ENCODE results near the gene TMCC1. TPM values are rescaled to one million over a fixed set of nuclear protein-coding genes. Genes with fewer than 3 reads are reported as not detected.

TMCC1 gene
- total and polyA plus RNA-seq, 10 of the 15 experiments (the other 5 are each of a cell fraction or from before 2014, with no cell fraction given): 2.3 to 21.1 (median 8.4) TPM

GRCh38 chr3:129890891-129891290 is 2.6 kb downstream of the TMCC1 start:
- Histone ChIP-seq H3K9ac (ENCODE audit: control insufficient read depth, insufficient read depth, low read length) (no peak overlapping the region), H3K9me3 (replicated peaks; ENCODE audit: control insufficient read depth, insufficient read depth, low read length) (no peaks in the 10 kb centered on the region), H3K27me3 (replicated peaks in 1 of 2; ENCODE audit: control insufficient read depth in 2 of 2, insufficient read depth in 2 of 2, low read length in 1 of 2) (no peaks in the 10 kb centered on the region), H3K4me2 (ENCODE audit: control insufficient read depth, insufficient read depth) (peak overlapping the region; percentile 73), H3K4me1 (ENCODE audit: control insufficient read depth, insufficient read depth, low read length) (peaks cover 22% of the 10 kb centered on the region), H3K36me3 (ENCODE audit: control insufficient read depth in 2 of 2, insufficient read depth in 2 of 2, low read length in 1 of 2) (no peaks in the 10 kb centered on the region), H3K27ac (ENCODE audit: control insufficient read depth, insufficient read depth) (no peak overlapping the region), H4K20me1 (ENCODE audit: control insufficient read depth, insufficient read depth) (no peaks in the 10 kb centered on the region), H3K4me3 (no peak overlapping the region), H2AFZ (ENCODE audit: control insufficient read depth, low read depth, low read length) (no peak overlapping the region), H3K79me2 (ENCODE audit: control insufficient read depth, insufficient read depth, low read length) (peaks cover 36% of the 10 kb centered on the region)
- no peak for FAIRE-seq
- intact Hi-C loops (cut with micrococcal nuclease; ENCODE audit: unreplicated experiment) (loop anchor here (5.0 kb wide), 2 partner anchors 64 to 201 kb away; no protein-coding TSS in a partner anchor), in situ Hi-C loops (cut with MboI) (no loop called here)
- WGBS (ENCODE audit: insufficient coverage, insufficient replicate concordance, low lambda C conversion rate, missing lambda C conversion rate): 96% methylated on average over 2 of the region's 2 CpGs
- ATAC-seq: no peak
- TF ChIP-seq MYC (IDR thresholded peaks at IDR 0.05; ENCODE audit: insufficient read depth, insufficient read length, insufficient replicate concordance, low read length, severe bottlenecking) (no peak), SMAD1 (IDR thresholded peaks at IDR 0.05; ENCODE audit: low read depth, partially characterized antibody) (no peak)
- no peak for DNase-seq (ENCODE audit: low read depth, low spot score)
- CTCF ChIA-PET: no interaction called here
- RAD21 ChIA-PET (ENCODE audit: unreplicated experiment): interaction anchor here (1.5 kb wide), 1 partner anchor 60 kb away, joined by 3 read pairs; no protein-coding TSS in a partner anchor
- no TSS peak for BruUV-seq (replicated peaks)
- SMC1A ChIA-PET (ENCODE audit: uncharacterized antibody, unreplicated experiment): interaction anchor here (2.2 to 4.3 kb wide), 2 partner anchors 12 to 32 kb away, joined by 5 to 24 read pairs; no protein-coding TSS in a partner anchor
- POLR2A ChIA-PET: no interaction called here

DNA sequence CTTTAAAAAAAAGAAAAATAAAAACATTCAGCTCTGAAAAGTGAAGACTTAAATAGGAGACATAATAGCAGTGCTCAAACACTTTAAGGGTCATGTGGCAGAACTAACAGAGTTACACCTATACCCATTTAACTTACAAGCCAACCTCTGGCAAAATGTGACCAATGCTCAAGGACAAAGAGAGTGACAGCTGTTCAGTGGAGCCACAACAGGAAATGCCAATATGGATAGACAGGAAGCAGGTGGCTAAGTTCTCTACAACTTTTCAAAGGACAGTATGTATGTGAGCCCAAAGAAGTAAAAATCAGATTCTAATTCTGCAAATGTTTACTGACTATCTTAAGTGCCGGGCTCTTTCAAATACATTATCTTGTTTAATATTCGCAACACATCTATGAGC is 3.4 kb downstream of the TMCC1 start:
- Histone ChIP-seq H3K27ac (ENCODE audit: control insufficient read depth, insufficient read depth) (peak overlapping the region; percentile 18; the same call in 1 of the 2 replicates), H3K9me3 (replicated peaks; ENCODE audit: control insufficient read depth, insufficient read depth, low read length) (no peaks in the 10 kb centered on the region), H3K79me2 (ENCODE audit: control insufficient read depth, insufficient read depth, low read length) (peaks cover 36% of the 10 kb centered on the region), H4K20me1 (ENCODE audit: control insufficient read depth, insufficient read depth) (no peaks in the 10 kb centered on the region), H3K36me3 (ENCODE audit: control insufficient read depth in 2 of 2, insufficient read depth in 2 of 2, low read length in 1 of 2) (no peaks in the 10 kb centered on the region), H3K4me3 (0 out of 2 replicates have a peak overlapping the region, but pooled peaks have one; percentile 7), H3K4me2 (ENCODE audit: control insufficient read depth, insufficient read depth) (peak overlapping the region; percentile 58), H3K9ac (ENCODE audit: control insufficient read depth, insufficient read depth, low read length) (no peak overlapping the region), H3K4me1 (ENCODE audit: control insufficient read depth, insufficient read depth, low read length) (peaks cover 22% of the 10 kb centered on the region), H3K27me3 (replicated peaks in 1 of 2; ENCODE audit: control insufficient read depth in 2 of 2, insufficient read depth in 2 of 2, low read length in 1 of 2) (no peaks in the 10 kb centered on the region), H2AFZ (ENCODE audit: control insufficient read depth, low read depth, low read length) (no peak overlapping the region)
- 46% methylated on average over 2 of the region's 2 CpGs for WGBS (ENCODE audit: insufficient coverage, insufficient replicate concordance, low lambda C conversion rate, missing lambda C conversion rate)
- POLR2A ChIA-PET: interaction anchor here (0.6 to 0.9 kb wide), 3 partner anchors 37 to 939 kb away, joined by 3 to 5 read pairs (median 3); no protein-coding TSS in a partner anchor
- DNase-seq (ENCODE audit: low read depth, low spot score): peak; percentile 15
- RAD21 ChIA-PET (ENCODE audit: unreplicated experiment): no interaction called here
- intact Hi-C loops (cut with micrococcal nuclease; ENCODE audit: unreplicated experiment) (loop anchor here (5.0 kb wide), 2 partner anchors 63 to 202 kb away; no protein-coding TSS in a partner anchor), in situ Hi-C loops (cut with MboI) (no loop called here)
- BruUV-seq (replicated peaks): no TSS peak
- CTCF ChIA-PET: no interaction called here
- peak; percentile 80 for FAIRE-seq
- SMC1A ChIA-PET (ENCODE audit: uncharacterized antibody, unreplicated experiment): interaction anchor here (1.0 to 4.3 kb wide), 4 partner anchors 11 to 492 kb away, joined by 3 to 24 read pairs (median 6); no protein-coding TSS in a partner anchor
- peak; percentile 7 for ATAC-seq
- TF ChIP-seq, protein P1, sequence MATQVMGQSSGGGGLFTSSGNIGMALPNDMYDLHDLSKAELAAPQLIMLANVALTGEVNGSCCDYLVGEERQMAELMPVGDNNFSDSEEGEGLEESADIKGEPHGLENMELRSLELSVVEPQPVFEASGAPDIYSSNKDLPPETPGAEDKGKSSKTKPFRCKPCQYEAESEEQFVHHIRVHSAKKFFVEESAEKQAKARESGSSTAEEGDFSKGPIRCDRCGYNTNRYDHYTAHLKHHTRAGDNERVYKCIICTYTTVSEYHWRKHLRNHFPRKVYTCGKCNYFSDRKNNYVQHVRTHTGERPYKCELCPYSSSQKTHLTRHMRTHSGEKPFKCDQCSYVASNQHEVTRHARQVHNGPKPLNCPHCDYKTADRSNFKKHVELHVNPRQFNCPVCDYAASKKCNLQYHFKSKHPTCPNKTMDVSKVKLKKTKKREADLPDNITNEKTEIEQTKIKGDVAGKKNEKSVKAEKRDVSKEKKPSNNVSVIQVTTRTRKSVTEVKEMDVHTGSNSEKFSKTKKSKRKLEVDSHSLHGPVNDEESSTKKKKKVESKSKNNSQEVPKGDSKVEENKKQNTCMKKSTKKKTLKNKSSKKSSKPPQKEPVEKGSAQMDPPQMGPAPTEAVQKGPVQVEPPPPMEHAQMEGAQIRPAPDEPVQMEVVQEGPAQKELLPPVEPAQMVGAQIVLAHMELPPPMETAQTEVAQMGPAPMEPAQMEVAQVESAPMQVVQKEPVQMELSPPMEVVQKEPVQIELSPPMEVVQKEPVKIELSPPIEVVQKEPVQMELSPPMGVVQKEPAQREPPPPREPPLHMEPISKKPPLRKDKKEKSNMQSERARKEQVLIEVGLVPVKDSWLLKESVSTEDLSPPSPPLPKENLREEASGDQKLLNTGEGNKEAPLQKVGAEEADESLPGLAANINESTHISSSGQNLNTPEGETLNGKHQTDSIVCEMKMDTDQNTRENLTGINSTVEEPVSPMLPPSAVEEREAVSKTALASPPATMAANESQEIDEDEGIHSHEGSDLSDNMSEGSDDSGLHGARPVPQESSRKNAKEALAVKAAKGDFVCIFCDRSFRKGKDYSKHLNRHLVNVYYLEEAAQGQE (IDR thresholded peaks at IDR 0.05; ENCODE audit: low read depth, low read length): no peak
- no peak for TF ChIP-seq SMARCA5 (IDR thresholded peaks at IDR 0.05)
- TF ChIP-seq, protein P2, sequence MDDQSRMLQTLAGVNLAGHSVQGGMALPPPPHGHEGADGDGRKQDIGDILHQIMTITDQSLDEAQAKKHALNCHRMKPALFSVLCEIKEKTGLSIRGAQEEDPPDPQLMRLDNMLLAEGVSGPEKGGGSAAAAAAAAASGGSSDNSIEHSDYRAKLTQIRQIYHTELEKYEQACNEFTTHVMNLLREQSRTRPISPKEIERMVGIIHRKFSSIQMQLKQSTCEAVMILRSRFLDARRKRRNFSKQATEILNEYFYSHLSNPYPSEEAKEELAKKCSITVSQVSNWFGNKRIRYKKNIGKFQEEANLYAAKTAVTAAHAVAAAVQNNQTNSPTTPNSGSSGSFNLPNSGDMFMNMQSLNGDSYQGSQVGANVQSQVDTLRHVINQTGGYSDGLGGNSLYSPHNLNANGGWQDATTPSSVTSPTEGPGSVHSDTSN (IDR thresholded peaks at IDR 0.05; ENCODE audit: insufficient replicate concordance, low read depth, low read length): peak; percentile 64
- peak; percentile 41 to 82; a peak in 3 of 4 replicates for TF ChIP-seq SRF (IDR thresholded peaks at IDR 0.05; ENCODE audit: low read depth in 2 of 2, low read length in 2 of 2)
- no peak for TF ChIP-seq BHLHE40 (IDR thresholded peaks at IDR 0.05; ENCODE audit: borderline replicate concordance in 1 of 2, low read depth in 2 of 2, low read length in 1 of 2)
- TF ChIP-seq STAT3 (IDR thresholded peaks at IDR 0.05; ENCODE audit: low read depth, low read length): no peak

Measured in GM12878 (cell line).